Breast epithelium (tissue), 3 donors: ENCODE results near the gene TMEM178A.

ENCODE experiments used
- CTCF ChIP-seq, 3 donors: fragments of 450-650 bp; IDR thresholded peaks; one replicate each; pipeline ENCODE4 v1.5.1; 2016 to 2017; ENCODE audit warnings: antibody characterized with exemption in 3 of 3, mild to moderate bottlenecking in 3 of 3, moderate library complexity in 3 of 3
- POLR2A ChIP-seq: fragments of 450-650 bp; IDR thresholded peaks from one replicate; pipeline ENCODE4 v1.6.1; 2016; ENCODE audit warnings: antibody characterized with exemption, mild to moderate bottlenecking, moderate library complexity
- POLR2AphosphoS5 ChIP-seq, 3 donors: sonication (generic); formaldehyde crosslinking; IDR thresholded peaks; one replicate each; pipeline ENCODE4 v1.6.1; 2017; ENCODE audit warnings: antibody characterized with exemption in 3 of 3

- TF ChIP-seq CTCF (IDR thresholded peaks at IDR 0.05) (no peak), POLR2AphosphoS5 (IDR thresholded peaks at IDR 0.05) (no peak), POLR2A (no peak)
These were observed 16.2 kb upstream of the TMEM178A start for GRCh38 chr2:39649511-39649910.
